BE2C (cell line): ENCODE results near the gene LDLRAD1.

Source experiments
- DNase-seq: peaks from one replicate; pipeline ENCODE4 v3.0.0-alpha.2; 2020
- H3K27me3 ChIP-seq: fragments of 250-450 bp; sonication (Bioruptor Pico); 2 replicates; pipeline ENCODE4 v1.5.1; 2020; ENCODE audit warnings: mild to moderate bottlenecking
- H3K36me3 ChIP-seq: fragments of 250-450 bp; sonication (Bioruptor Pico); 2 replicates; pipeline ENCODE4 v1.5.1; 2020; ENCODE audit warnings: mild to moderate bottlenecking
- H3K4me1 ChIP-seq: fragments of 250-450 bp; sonication (Bioruptor Pico); 2 replicates; pipeline ENCODE4 v1.5.1; 2020
- H3K4me3 ChIP-seq: 2 replicates; pipeline ENCODE4 v1.5.1; 2011; ENCODE audit warnings: low read depth, low read length
- H3K9me3 ChIP-seq: fragments of 250-450 bp; sonication (Bioruptor Pico); 2 replicates; pipeline ENCODE4 v1.5.1; 2020
- CTCF ChIP-seq: IDR thresholded peaks from 2 replicates; pipeline ENCODE4 v1.5.1; 2012; ENCODE audit warnings: mild to moderate bottlenecking, low read depth, low read length

The LDLRAD1 gene

GRCh38 chr1:53968125-53968513, 49.9 kb downstream of the LDLRAD1 start:
- Histone ChIP-seq H3K4me1 (no peaks in the 10 kb centered on the region), H3K36me3 (no peaks in the 10 kb centered on the region), H3K4me3 (no peak overlapping the region), H3K9me3 (no peaks in the 10 kb centered on the region), H3K27me3 (no peaks in the 10 kb centered on the region)
- no peak for DNase-seq
- no peak for TF ChIP-seq CTCF

GRCh38 chr1:53967409-53968124, 50.4 kb downstream of the LDLRAD1 start:
- Histone ChIP-seq H3K4me3 (no peak overlapping the region), H3K36me3 (no peaks in the 10 kb centered on the region), H3K4me1 (no peaks in the 10 kb centered on the region), H3K9me3 (no peaks in the 10 kb centered on the region), H3K27me3 (no peaks in the 10 kb centered on the region)
- no peak for TF ChIP-seq CTCF
- DNase-seq, result no peak

GRCh38 chr1:53966794-53967193, 51.2 kb downstream of the LDLRAD1 start:
- no peak for DNase-seq
- no peaks in the 10 kb centered on the region for H3K27me3 ChIP-seq
- TF ChIP-seq CTCF, result no peak
- no peaks in the 10 kb centered on the region for H3K4me1 ChIP-seq
- H3K36me3 ChIP-seq, result no peaks in the 10 kb centered on the region
- no peaks in the 10 kb centered on the region for H3K9me3 ChIP-seq
- no peak overlapping the region for H3K4me3 ChIP-seq

GRCh38 chr1:53964109-53964508, 53.9 kb downstream of the LDLRAD1 start:
- no peak for DNase-seq
- H3K36me3 ChIP-seq, result no peaks in the 10 kb centered on the region
- no peaks in the 10 kb centered on the region for H3K4me1 ChIP-seq
- no peaks in the 10 kb centered on the region for H3K27me3 ChIP-seq
- no peak for TF ChIP-seq CTCF
- no peak overlapping the region for H3K4me3 ChIP-seq
- H3K9me3 ChIP-seq, result no peaks in the 10 kb centered on the region

- TF ChIP-seq CTCF, result no peak
- H3K27me3 ChIP-seq, result no peaks in the 10 kb centered on the region
- no peak overlapping the region for H3K4me3 ChIP-seq
- no peaks in the 10 kb centered on the region for H3K9me3 ChIP-seq
- no peaks in the 10 kb centered on the region for H3K36me3 ChIP-seq
- DNase-seq, result no peak
- H3K4me1 ChIP-seq, result no peaks in the 10 kb centered on the region
Observed at GRCh38 chr1:53963460-53963859, 54.5 kb downstream of the LDLRAD1 start.

- Histone ChIP-seq H3K27me3 (no peaks in the 10 kb centered on the region), H3K9me3 (no peaks in the 10 kb centered on the region), H3K4me3 (no peak overlapping the region), H3K36me3 (no peaks in the 10 kb centered on the region), H3K4me1 (no peaks in the 10 kb centered on the region)
- no peak for DNase-seq
- no peak for TF ChIP-seq CTCF
Observed at GRCh38 chr1:53962395-53962794, 55.6 kb downstream of the LDLRAD1 start.
